Measurements from ENCODE around the gene ALPP.
"Not testable (repeated sequence)": the region's sequence is repeated elsewhere in the genome, so short reads cannot be mapped to it uniquely, and the experiment has no call there.

The ALPP gene

DNA sequence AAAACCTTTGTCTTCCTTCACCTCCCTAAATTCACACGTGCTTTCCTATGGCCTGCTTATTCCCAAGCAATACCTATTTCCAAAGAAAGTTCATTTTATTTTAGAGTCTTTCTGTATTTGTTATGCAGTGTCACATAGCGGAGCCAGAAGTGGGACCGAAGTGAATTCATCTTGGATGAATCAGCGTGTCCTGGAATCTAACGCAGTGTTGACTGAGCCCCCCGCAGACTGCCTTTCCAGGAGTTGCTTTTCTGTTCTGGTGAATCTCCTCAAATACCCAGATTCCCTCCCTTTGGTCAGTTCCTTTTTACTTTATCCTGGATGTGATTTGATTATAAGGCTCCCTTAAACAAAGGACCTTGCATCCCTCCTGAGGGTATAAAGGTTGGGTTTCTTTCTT is 10.8 kb downstream of the ALPP start:
- TF ChIP-seq, protein P1, sequence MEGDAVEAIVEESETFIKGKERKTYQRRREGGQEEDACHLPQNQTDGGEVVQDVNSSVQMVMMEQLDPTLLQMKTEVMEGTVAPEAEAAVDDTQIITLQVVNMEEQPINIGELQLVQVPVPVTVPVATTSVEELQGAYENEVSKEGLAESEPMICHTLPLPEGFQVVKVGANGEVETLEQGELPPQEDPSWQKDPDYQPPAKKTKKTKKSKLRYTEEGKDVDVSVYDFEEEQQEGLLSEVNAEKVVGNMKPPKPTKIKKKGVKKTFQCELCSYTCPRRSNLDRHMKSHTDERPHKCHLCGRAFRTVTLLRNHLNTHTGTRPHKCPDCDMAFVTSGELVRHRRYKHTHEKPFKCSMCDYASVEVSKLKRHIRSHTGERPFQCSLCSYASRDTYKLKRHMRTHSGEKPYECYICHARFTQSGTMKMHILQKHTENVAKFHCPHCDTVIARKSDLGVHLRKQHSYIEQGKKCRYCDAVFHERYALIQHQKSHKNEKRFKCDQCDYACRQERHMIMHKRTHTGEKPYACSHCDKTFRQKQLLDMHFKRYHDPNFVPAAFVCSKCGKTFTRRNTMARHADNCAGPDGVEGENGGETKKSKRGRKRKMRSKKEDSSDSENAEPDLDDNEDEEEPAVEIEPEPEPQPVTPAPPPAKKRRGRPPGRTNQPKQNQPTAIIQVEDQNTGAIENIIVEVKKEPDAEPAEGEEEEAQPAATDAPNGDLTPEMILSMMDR (IDR thresholded peaks at IDR 0.05; ENCODE audit: low read length, missing control alignments): no peak
- peak; percentile 20 for DNase-seq (ENCODE audit: low read depth)
- no peak overlapping the region for H3K4me3 ChIP-seq (replicated peaks; ENCODE audit: low read depth, low read length)

DNA sequence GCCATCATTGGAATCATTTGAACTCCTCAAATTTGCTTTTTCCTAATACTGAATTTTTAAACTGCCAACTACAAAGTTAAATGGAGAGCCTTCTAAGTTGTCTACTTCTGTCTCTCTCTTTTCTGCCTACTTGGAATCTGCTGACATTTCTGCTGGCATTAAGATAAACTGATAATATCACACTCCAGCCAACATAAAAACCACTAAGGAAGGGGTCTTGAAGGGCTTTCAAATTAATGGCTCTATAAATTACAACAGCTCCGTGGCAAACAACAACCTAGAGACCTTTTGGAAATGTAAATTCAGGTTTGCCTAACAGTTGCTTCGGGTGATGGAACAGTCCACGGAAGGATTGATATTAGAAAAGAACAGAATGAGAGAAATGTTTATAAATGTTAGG is 12.1 kb downstream of the ALPP start:
- no peak for DNase-seq (ENCODE audit: low read depth)
- TF ChIP-seq, protein P1 (IDR thresholded peaks at IDR 0.05; ENCODE audit: low read length, missing control alignments): no peak
- H3K4me3 ChIP-seq (replicated peaks; ENCODE audit: low read depth, low read length): no peak overlapping the region

DNA sequence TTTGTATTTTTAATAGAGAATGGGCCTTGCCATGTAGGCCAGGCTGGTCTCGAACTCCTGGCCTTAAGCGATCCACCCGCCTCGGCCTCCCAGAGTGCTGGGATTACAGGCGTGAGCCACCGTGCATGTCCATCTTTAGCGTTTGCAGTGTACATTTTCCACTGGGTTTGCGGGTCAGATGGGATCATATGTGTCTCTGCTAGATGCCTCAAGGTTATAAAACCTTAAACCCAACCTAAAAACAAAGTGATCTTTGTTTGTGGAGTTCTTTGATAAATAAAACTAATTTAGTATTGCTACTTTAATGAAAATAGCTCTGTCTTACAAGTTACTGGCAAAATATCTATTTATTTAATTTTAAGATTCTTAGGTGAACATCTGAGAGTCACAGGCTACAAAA is 15.0 kb downstream of the ALPP start:
- TF ChIP-seq, protein P1 (IDR thresholded peaks at IDR 0.05; ENCODE audit: low read length, missing control alignments): no peak
- H3K4me3 ChIP-seq (replicated peaks; ENCODE audit: low read depth, low read length): no peak overlapping the region
- no peak for DNase-seq (ENCODE audit: low read depth)

DNA sequence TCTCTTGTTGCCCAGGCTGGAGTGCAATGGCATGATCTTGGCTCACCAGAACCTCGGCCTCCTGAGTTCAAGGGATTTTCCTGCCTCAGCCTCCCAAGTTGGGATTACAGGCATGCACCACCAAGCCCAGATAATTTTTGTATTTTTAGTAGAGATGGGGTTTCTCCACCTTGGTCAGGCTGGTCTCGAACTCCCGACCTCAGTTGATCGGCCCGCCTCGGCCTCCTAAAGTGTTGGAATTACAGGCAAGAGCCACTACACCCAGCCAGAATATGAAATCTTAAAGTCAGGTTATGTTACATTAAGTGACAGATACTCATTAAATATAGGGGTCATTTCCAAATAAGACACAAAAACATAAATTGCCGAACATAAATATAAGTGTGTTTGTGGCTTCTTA is 15.9 kb downstream of the ALPP start:
- not testable (repeated sequence) for DNase-seq (ENCODE audit: low read depth); H3K4me3 ChIP-seq (replicated peaks; ENCODE audit: low read depth, low read length)

DNA sequence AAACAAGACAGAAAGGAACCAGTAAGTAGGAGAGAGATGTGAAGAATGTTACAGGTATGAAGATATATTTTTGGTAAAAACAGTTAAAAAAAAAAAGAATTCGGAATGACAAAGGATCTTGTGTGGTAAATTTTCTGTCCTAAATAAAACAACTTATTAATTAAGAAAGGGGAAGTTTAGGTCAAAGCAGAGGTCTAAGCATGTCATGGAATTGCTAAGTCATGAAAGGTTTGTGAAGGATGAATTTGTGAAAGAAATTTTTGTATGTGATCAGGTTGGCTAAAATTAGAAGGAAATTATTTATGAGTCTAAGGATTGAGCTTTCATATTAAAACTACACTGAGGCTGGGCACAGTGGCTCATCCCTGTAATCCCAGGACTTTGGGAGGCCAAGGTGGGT is 17.0 kb downstream of the ALPP start:
- TF ChIP-seq, protein P1 (IDR thresholded peaks at IDR 0.05; ENCODE audit: low read length, missing control alignments): no peak
- no peak for DNase-seq (ENCODE audit: low read depth)
- H3K4me3 ChIP-seq (replicated peaks; ENCODE audit: low read depth, low read length): no peak overlapping the region

DNA sequence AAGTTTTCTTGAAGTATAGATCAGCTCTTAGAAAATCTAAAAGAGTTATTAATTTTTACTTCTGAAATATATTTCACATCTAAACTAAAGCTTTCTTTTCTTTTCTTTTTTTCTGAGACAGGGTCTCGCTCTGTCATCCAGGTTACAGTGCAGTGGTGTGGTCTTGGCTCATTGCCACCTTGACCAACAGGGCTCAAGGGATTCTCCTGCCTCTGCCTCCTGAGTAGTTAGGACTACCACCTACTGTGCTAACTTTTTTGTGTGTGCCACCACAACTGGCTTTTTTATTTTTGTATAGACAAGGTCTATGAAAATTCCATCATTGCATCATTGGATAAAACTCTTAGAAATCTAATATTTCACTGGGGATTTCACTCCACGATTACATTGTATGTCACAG is 18.1 kb downstream of the ALPP start:
- no peak overlapping the region for H3K4me3 ChIP-seq (replicated peaks; ENCODE audit: low read depth, low read length)
- TF ChIP-seq, protein P1 (IDR thresholded peaks at IDR 0.05; ENCODE audit: low read length, missing control alignments): no peak
- no peak for DNase-seq (ENCODE audit: low read depth)

DNA sequence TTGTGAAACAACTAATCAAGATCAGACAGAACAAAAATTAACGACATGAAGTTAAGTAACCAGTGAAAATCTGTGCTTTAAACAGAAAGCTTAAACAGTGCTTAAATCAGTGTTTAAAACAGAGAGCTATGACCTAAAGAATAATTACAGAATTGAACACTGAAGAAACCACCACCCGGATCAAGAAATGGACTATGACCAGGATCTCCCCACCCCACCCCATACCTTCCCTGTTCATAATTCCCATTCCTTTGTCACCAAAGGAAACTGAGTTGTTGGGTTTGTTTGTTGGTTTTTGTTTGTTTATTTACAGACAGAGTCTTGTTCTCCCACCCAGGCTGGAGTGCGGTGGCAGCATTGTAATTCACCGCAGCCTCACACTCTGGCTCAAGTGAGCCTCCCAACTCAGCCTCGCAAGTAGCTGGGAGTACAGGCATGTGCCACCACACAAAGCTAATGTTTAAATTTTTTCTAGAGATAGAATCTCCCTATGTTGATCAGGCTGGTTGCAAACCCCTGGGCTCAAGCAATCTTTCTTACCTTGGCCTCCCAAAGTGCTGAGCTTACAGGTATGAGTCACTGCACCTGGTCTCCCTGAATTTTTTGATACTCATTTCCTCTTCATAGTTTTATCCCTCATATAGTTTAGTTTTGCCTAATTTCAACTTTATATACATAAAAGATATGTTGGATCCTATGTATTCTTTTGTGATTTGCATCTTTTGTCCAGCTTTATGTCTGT is 19.9 kb downstream of the ALPP start:
- no peak for DNase-seq (ENCODE audit: low read depth)
- TF ChIP-seq, protein P1 (IDR thresholded peaks at IDR 0.05; ENCODE audit: low read length, missing control alignments): no peak

More for the DNA sequence above, 19.9 kb downstream of the ALPP start:
- H3K4me3 ChIP-seq (replicated peaks; ENCODE audit: low read depth, low read length): no peak overlapping the region
